Muscle layer of colon (tissue), 2 donors: Measurements from ENCODE around the gene LMO2.
"Not testable (repeated sequence)": the region's sequence is repeated elsewhere in the genome, so short reads cannot be mapped to it uniquely, and the experiment has no call there.

Source experiments
- H3K27ac ChIP-seq: one replicate; pipeline ENCODE4 v1.7.0; 2013; ENCODE audit warnings: low read depth, mild to moderate bottlenecking, low read length, moderate library complexity
- H3K27me3 ChIP-seq, 2 donors: one replicate each; pipeline ENCODE4 v1.7.0; 2013; ENCODE audit warnings: low read length in 2 of 2, mild to moderate bottlenecking in 2 of 2; ENCODE audit not compliant: insufficient read depth in 2 of 2, control insufficient read depth in 1 of 2
- H3K36me3 ChIP-seq: one replicate; pipeline ENCODE4 v1.7.0; 2013; ENCODE audit warnings: mild to moderate bottlenecking, low read length; ENCODE audit not compliant: insufficient read depth
- H3K4me1 ChIP-seq: one replicate; pipeline ENCODE4 v1.7.0; 2013; ENCODE audit warnings: mild to moderate bottlenecking, low read length; ENCODE audit not compliant: insufficient read depth
- H3K4me3 ChIP-seq, 2 donors: one replicate each; pipeline ENCODE4 v1.7.0; 2013; ENCODE audit warnings: low read length in 2 of 2, low read depth in 1 of 2, mild to moderate bottlenecking in 1 of 2, moderate library complexity in 1 of 2
- H3K9ac ChIP-seq: one replicate; pipeline ENCODE4 v1.7.0; 2013; ENCODE audit warnings: low read length
- H3K9me3 ChIP-seq: one replicate; pipeline ENCODE4 v1.7.0; 2013; ENCODE audit warnings: mild to moderate bottlenecking, low read length
- donor health status: abdominal sarcoma.
- donor health status: Adenocarcinoma of cecum.

Gene LMO2

GRCh38 chr11:33930317-33931021 lies 38.6 kb upstream of the LMO2 start:
- H3K9me3 ChIP-seq, result no peaks in the 10 kb centered on the region
- no peak overlapping the region for H3K4me3 ChIP-seq
- H3K9ac ChIP-seq, result no peak overlapping the region
- no peaks in the 10 kb centered on the region for H3K36me3 ChIP-seq
- H3K27me3 ChIP-seq, result no peaks in the 10 kb centered on the region
- H3K4me1 ChIP-seq, result peaks cover 12% of the 10 kb centered on the region
- peak overlapping the region; percentile 73 for H3K27ac ChIP-seq

GRCh38 chr11:33928564-33928963 lies 36.7 kb upstream of the LMO2 start:
- Histone ChIP-seq H3K36me3 (no peaks in the 10 kb centered on the region), H3K9ac (no peak overlapping the region), H3K27ac (no peak overlapping the region), H3K27me3 (no peaks in the 10 kb centered on the region), H3K9me3 (no peaks in the 10 kb centered on the region), H3K4me1 (peaks cover 12% of the 10 kb centered on the region), H3K4me3 (no peak overlapping the region)

- Histone ChIP-seq H3K9ac (no peak overlapping the region), H3K36me3 (no peaks in the 10 kb centered on the region), H3K9me3 (no peaks in the 10 kb centered on the region), H3K4me1 (peaks cover 12% of the 10 kb centered on the region), H3K4me3 (no peak overlapping the region), H3K27ac (no peak overlapping the region), H3K27me3 (no peaks in the 10 kb centered on the region)
Observed at GRCh38 chr11:33926671-33927552, 35.0 kb upstream of the LMO2 start.

- H3K9me3 ChIP-seq, result no peaks in the 10 kb centered on the region
- no peak overlapping the region for H3K27ac ChIP-seq
- no peak overlapping the region for H3K9ac ChIP-seq
- H3K4me3 ChIP-seq, result no peak overlapping the region
- no peaks in the 10 kb centered on the region for H3K27me3 ChIP-seq
- no peaks in the 10 kb centered on the region for H3K4me1 ChIP-seq
- no peaks in the 10 kb centered on the region for H3K36me3 ChIP-seq
Observed at GRCh38 chr11:33924341-33924740, 32.5 kb upstream of the LMO2 start.

- H3K27ac ChIP-seq, result no peak overlapping the region
- no peak overlapping the region for H3K4me3 ChIP-seq
- no peaks in the 10 kb centered on the region for H3K9me3 ChIP-seq
- no peaks in the 10 kb centered on the region for H3K36me3 ChIP-seq
- no peaks in the 10 kb centered on the region for H3K4me1 ChIP-seq
- no peaks in the 10 kb centered on the region for H3K27me3 ChIP-seq
- H3K9ac ChIP-seq, result no peak overlapping the region
Observed at GRCh38 chr11:33923626-33924025, 31.8 kb upstream of the LMO2 start.

- no peak overlapping the region for H3K9ac ChIP-seq
- H3K36me3 ChIP-seq, result no peaks in the 10 kb centered on the region
- no peaks in the 10 kb centered on the region for H3K27me3 ChIP-seq
- H3K27ac ChIP-seq, result no peak overlapping the region
- H3K4me3 ChIP-seq, result no peak overlapping the region
- no peaks in the 10 kb centered on the region for H3K9me3 ChIP-seq
- H3K4me1 ChIP-seq, result no peaks in the 10 kb centered on the region
Observed at GRCh38 chr11:33920838-33921613, 29.1 kb upstream of the LMO2 start.

- no peaks in the 10 kb centered on the region for H3K4me1 ChIP-seq
- H3K27me3 ChIP-seq, result no peaks in the 10 kb centered on the region
- no peak overlapping the region for H3K9ac ChIP-seq
- H3K9me3 ChIP-seq, result no peaks in the 10 kb centered on the region
- no peaks in the 10 kb centered on the region for H3K36me3 ChIP-seq
- H3K27ac ChIP-seq, result no peak overlapping the region
- no peak overlapping the region for H3K4me3 ChIP-seq
Observed at GRCh38 chr11:33919645-33920044, 27.8 kb upstream of the LMO2 start.

- not testable (repeated sequence) for H3K9ac ChIP-seq, H3K36me3 ChIP-seq, H3K4me1 ChIP-seq, H3K4me3 ChIP-seq, H3K27me3 ChIP-seq, H3K9me3 ChIP-seq, H3K27ac ChIP-seq
Observed at GRCh38 chr11:33917402-33917801, 25.5 kb upstream of the LMO2 start.

- no peaks in the 10 kb centered on the region for H3K27me3 ChIP-seq
- no peak overlapping the region for H3K9ac ChIP-seq
- H3K36me3 ChIP-seq, result no peaks in the 10 kb centered on the region
- no peak overlapping the region for H3K27ac ChIP-seq
- H3K9me3 ChIP-seq, result no peaks in the 10 kb centered on the region
- H3K4me3 ChIP-seq, result no peak overlapping the region
- H3K4me1 ChIP-seq, result no peaks in the 10 kb centered on the region
Observed at GRCh38 chr11:33916736-33917135, 24.9 kb upstream of the LMO2 start.

GRCh38 chr11:33915526-33915925 lies 23.6 kb upstream of the LMO2 start:
- Histone ChIP-seq H3K9ac (no peak overlapping the region), H3K4me3 (no peak overlapping the region), H3K9me3 (no peaks in the 10 kb centered on the region), H3K27ac (no peak overlapping the region), H3K4me1 (no peaks in the 10 kb centered on the region), H3K27me3 (no peaks in the 10 kb centered on the region), H3K36me3 (no peaks in the 10 kb centered on the region)

- no peak overlapping the region for H3K9ac ChIP-seq
- no peak overlapping the region for H3K4me3 ChIP-seq
- no peaks in the 10 kb centered on the region for H3K9me3 ChIP-seq
- H3K27me3 ChIP-seq, result no peaks in the 10 kb centered on the region
- H3K4me1 ChIP-seq, result no peaks in the 10 kb centered on the region
- H3K36me3 ChIP-seq, result no peaks in the 10 kb centered on the region
- H3K27ac ChIP-seq, result no peak overlapping the region
Observed at GRCh38 chr11:33913991-33914390, 22.1 kb upstream of the LMO2 start.
